MM.1S (cell line): ENCODE measurements around the gene PTPRN2.

Source experiments
- DNase-seq: peaks from one replicate; pipeline ENCODE4 v3.0.0-alpha.2; 2015
- H2AFZ ChIP-seq: fragments of 300-600 bp; sonication (generic); 2 replicates; pipeline ENCODE4 v1.6.0; 2016; ENCODE audit warnings: antibody characterized with exemption, low read length
- H3F3A ChIP-seq: fragments of 300-600 bp; sonication (generic); 2 replicates; pipeline ENCODE4 v1.6.1; 2016; ENCODE audit warnings: mild to moderate bottlenecking, antibody characterized with exemption, low read length, moderate library complexity, mixed read lengths; ENCODE audit not compliant: insufficient read depth
- H3K27ac ChIP-seq: fragments of 300-600 bp; sonication (generic); 2 replicates; pipeline ENCODE4 v1.5.1; 2016; ENCODE audit warnings: mild to moderate bottlenecking, low read length
- H3K27me3 ChIP-seq: fragments of 300-600 bp; sonication (generic); replicated peaks from 2 replicates; pipeline ENCODE4 v1.6.0; 2016; ENCODE audit warnings: low read length; ENCODE audit not compliant: insufficient read depth
- H3K36me3 ChIP-seq: fragments of 300-600 bp; sonication (generic); replicated peaks from 2 replicates; pipeline ENCODE4 v1.6.1; 2016; ENCODE audit warnings: mild to moderate bottlenecking, low read length, mixed read lengths; ENCODE audit not compliant: insufficient read depth
- H3K4me1 ChIP-seq: fragments of 300-600 bp; sonication (generic); 2 replicates; pipeline ENCODE4 v1.6.1; 2016; ENCODE audit warnings: low read length, mixed read lengths
- H3K4me2 ChIP-seq: fragments of 300-600 bp; sonication (generic); 2 replicates; pipeline ENCODE4 v1.6.0; 2016; ENCODE audit warnings: low read depth, low read length
- H3K4me3 ChIP-seq: fragments of 300-600 bp; sonication (generic); 2 replicates; pipeline ENCODE4 v1.5.1; 2016; ENCODE audit warnings: low read length, mixed read lengths
- H3K79me2 ChIP-seq: fragments of 300-600 bp; sonication (generic); 2 replicates; pipeline ENCODE4 v1.6.1; 2016; ENCODE audit warnings: mixed run types, low read length, mixed read lengths
- H3K9ac ChIP-seq: fragments of 300-600 bp; sonication (generic); 2 replicates; pipeline ENCODE4 v1.6.1; 2016; ENCODE audit warnings: low read length, mixed read lengths
- H3K9me2 ChIP-seq: fragments of 300-600 bp; sonication (generic); replicated peaks from 2 replicates; pipeline ENCODE4 v1.6.1; 2016; ENCODE audit warnings: mild to moderate bottlenecking, low read length, mixed read lengths; ENCODE audit not compliant: insufficient read depth
- H3K9me3 ChIP-seq: fragments of 300-600 bp; sonication (generic); replicated peaks from 2 replicates; pipeline ENCODE4 v1.6.1; 2016; ENCODE audit warnings: mild to moderate bottlenecking, low read length, mixed read lengths; ENCODE audit not compliant: insufficient read depth
- H4K20me1 ChIP-seq: fragments of 300-600 bp; sonication (generic); 2 replicates; pipeline ENCODE4 v1.6.1; 2016; ENCODE audit warnings: mild to moderate bottlenecking, low read length, moderate library complexity, mixed read lengths; ENCODE audit not compliant: insufficient read depth
- CTCF ChIP-seq: fragments of 300-600 bp; sonication (generic); IDR thresholded peaks from 2 replicates; pipeline ENCODE4 v1.5.1; 2016; ENCODE audit warnings: antibody characterized with exemption, low read length, mixed read lengths
- EZH2 ChIP-seq: fragments of 300-600 bp; sonication (generic); optimal IDR thresholded peaks from 2 replicates; pipeline ENCODE3; 2017; ENCODE audit warnings: low read depth, mild to moderate bottlenecking, antibody characterized with exemption, low read length, mixed read lengths
- EZH2phosphoT487 ChIP-seq: fragments of 300-600 bp; sonication (generic); IDR thresholded peaks from 2 replicates; pipeline ENCODE4 v1.6.1; 2018; ENCODE audit warnings: antibody characterized with exemption, low read length

Gene PTPRN2

GRCh38 chr7:158398750-158399149 is 188.9 kb downstream of the PTPRN2 start:
- Histone ChIP-seq H4K20me1 (no peaks in the 10 kb centered on the region), H3K4me2 (no peak overlapping the region), H3K79me2 (no peaks in the 10 kb centered on the region), H3K36me3 (no peaks in the 10 kb centered on the region), H3F3A (no peaks in the 10 kb centered on the region), H2AFZ (no peak overlapping the region), H3K4me3 (no peak overlapping the region), H3K27ac (no peak overlapping the region), H3K27me3 (peaks cover 63% of the 10 kb centered on the region), H3K9ac (no peak overlapping the region), H3K9me3 (no peaks in the 10 kb centered on the region), H3K4me1 (no peaks in the 10 kb centered on the region), H3K9me2 (no peaks in the 10 kb centered on the region)
- no peak for TF ChIP-seq CTCF
- DNase-seq, result no peak

GRCh38 chr7:158397885-158398284 is 189.7 kb downstream of the PTPRN2 start:
- Histone ChIP-seq H3K27me3 (peaks cover 63% of the 10 kb centered on the region), H3K9me3 (no peaks in the 10 kb centered on the region), H3F3A (no peaks in the 10 kb centered on the region), H3K9me2 (no peaks in the 10 kb centered on the region), H3K4me1 (no peaks in the 10 kb centered on the region), H3K79me2 (no peaks in the 10 kb centered on the region), H2AFZ (no peak overlapping the region), H3K9ac (no peak overlapping the region), H3K4me3 (no peak overlapping the region), H3K27ac (no peak overlapping the region), H3K36me3 (no peaks in the 10 kb centered on the region), H3K4me2 (no peak overlapping the region), H4K20me1 (no peaks in the 10 kb centered on the region)
- TF ChIP-seq EZH2 (no peak), EZH2phosphoT487 (no peak), CTCF (no peak)
- DNase-seq, result no peak

- H3K79me2 ChIP-seq, result no peaks in the 10 kb centered on the region
- no peak overlapping the region for H3K4me2 ChIP-seq
- no peaks in the 10 kb centered on the region for H3K36me3 ChIP-seq
- H3K9ac ChIP-seq, result no peak overlapping the region
- H3K9me3 ChIP-seq, result no peaks in the 10 kb centered on the region
- H3K4me3 ChIP-seq, result no peak overlapping the region
- H3K4me1 ChIP-seq, result no peaks in the 10 kb centered on the region
- no peaks in the 10 kb centered on the region for H3F3A ChIP-seq
- TF ChIP-seq EZH2phosphoT487 (no peak), EZH2 (no peak), CTCF (no peak)
- no peak overlapping the region for H3K27ac ChIP-seq
- H3K27me3 ChIP-seq, result peaks cover 63% of the 10 kb centered on the region
- H3K9me2 ChIP-seq, result no peaks in the 10 kb centered on the region
- DNase-seq, result no peak
- H2AFZ ChIP-seq, result no peak overlapping the region
- H4K20me1 ChIP-seq, result no peaks in the 10 kb centered on the region
Measured at GRCh38 chr7:158396982-158397862, 190.4 kb downstream of the PTPRN2 start.
